ENCODE results near the gene TPD52L1. TPM values are rescaled to one million over a fixed set of nuclear protein-coding genes. Genes with fewer than 3 reads are reported as not detected.

TPD52L1 gene
- total and polyA plus RNA-seq, 2 of the 13 experiments (the other 11 are each of a cell fraction or from before 2014, with no cell fraction given), result 0.49 to 0.53 TPM

DNA sequence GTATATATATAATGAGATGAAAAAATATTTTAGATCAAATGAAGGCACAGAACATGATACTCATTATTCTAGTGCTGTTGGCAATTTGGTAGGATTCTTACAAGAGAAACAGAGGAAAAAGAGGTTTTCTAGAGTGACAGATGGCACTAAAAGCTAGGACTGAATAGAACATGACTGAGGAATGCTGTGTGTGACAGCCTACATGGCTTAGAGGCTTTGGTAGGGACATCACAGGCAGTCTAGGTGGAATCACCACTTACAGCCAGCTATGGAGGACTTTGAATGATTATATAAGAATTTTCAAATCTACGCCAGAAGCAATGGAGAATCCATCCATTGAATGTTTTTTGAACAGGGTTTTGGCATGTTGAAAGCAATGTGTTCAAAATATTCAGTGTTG lies 52.8 kb downstream of the TPD52L1 start (continued):
- TF ChIP-seq ZNF510 (CRISPR knock-in tag; IDR thresholded peaks at IDR 0.05; ENCODE audit: low read depth), result no peak
- no peak for TF ChIP-seq MAFK (conservative IDR thresholded peaks at IDR 0.05 in 1 of 2, IDR thresholded peaks at IDR 0.05 in 1 of 2; ENCODE audit: low read length in 2 of 2)

DNA sequence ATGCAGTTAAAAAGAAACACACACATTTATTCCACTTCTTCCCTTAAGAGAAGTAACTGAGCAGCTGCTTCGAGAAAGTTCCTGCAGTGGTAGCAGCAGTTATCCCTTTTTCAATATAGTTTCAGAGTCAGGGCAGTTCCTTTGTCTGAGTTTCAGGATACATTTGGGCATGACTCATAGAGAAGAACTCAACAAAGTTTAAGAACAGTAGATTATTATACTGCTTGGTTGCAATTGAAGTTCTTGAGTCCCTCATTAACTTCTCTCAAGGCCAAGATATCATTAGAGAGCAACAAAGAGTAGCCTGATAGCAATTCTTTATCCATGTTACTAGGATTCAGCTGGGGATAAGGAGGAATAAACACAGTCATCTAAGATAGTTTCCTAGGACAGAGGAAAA lies 54.4 kb downstream of the TPD52L1 start:
- intact Hi-C loops (cut with micrococcal nuclease; ENCODE audit: unreplicated experiment) (no loop called here), in situ Hi-C loops (cut with HindIII; ENCODE audit: extremely low pct_ligation_motif_present, low pct_unique_long_range_greater_than_20kb) (no loop called here)
- ATAC-seq, result no peak
- Histone ChIP-seq H2AFZ (ENCODE audit: low read length) (no peak overlapping the region), H3K27me3 (ENCODE audit: control insufficient read depth in 1 of 2, insufficient read depth in 2 of 2, low read length in 2 of 2) (no peaks in the 10 kb centered on the region), H3K36me3 (replicated peaks in 1 of 2; ENCODE audit: control insufficient read depth in 1 of 2, insufficient read depth in 2 of 2, low read length in 2 of 2) (no peaks in the 10 kb centered on the region), H3K4me3 (replicated peaks in 1 of 3; ENCODE audit: insufficient read depth in 1 of 3, low read depth in 2 of 3, low read length in 3 of 3) (no peak overlapping the region), H3K4me1 (ENCODE audit: insufficient read depth, low read length) (no peaks in the 10 kb centered on the region), H3K9me3 (ENCODE audit: low read length) (no peaks in the 10 kb centered on the region), H4K20me1 (ENCODE audit: insufficient read depth, low read length) (no peaks in the 10 kb centered on the region), H3K27ac (ENCODE audit: extremely low read length, insufficient read depth, low read length) (no peak overlapping the region), H3K9ac (ENCODE audit: insufficient read depth, low read depth, low read length) (no peak overlapping the region), H3K79me2 (ENCODE audit: insufficient read depth, low read length) (no peaks in the 10 kb centered on the region), H3K4me2 (ENCODE audit: low read depth, low read length) (no peak overlapping the region)
- no TSS peak for BruUV-seq (replicated peaks)
- ChIA-PET CTCF (ENCODE audit: low intra/inter-chr PET ratio, low total read pairs) (no interaction called here), POLR2A (no interaction called here)
- WGBS (ENCODE audit: low lambda C conversion rate), result 0% methylated on average over 1 of the region's 1 CpG
- TF ChIP-seq FOXK1 (CRISPR knock-in tag; IDR thresholded peaks at IDR 0.05; ENCODE audit: borderline replicate concordance, low read depth) (no peak), GFI1 (CRISPR knock-in tag; IDR thresholded peaks at IDR 0.05; ENCODE audit: borderline replicate concordance) (no peak), ZNF563 (CRISPR knock-in tag; IDR thresholded peaks at IDR 0.05) (no peak), PITX1 (CRISPR knock-in tag; IDR thresholded peaks at IDR 0.05) (no peak), HOXA9 (CRISPR knock-in tag; IDR thresholded peaks at IDR 0.05; ENCODE audit: borderline replicate concordance) (no peak), MAFG (CRISPR knock-in tag; IDR thresholded peaks at IDR 0.05) (no peak), ZBTB7A (CRISPR knock-in tag; IDR thresholded peaks at IDR 0.05) (no peak), ELF1 (CRISPR knock-in tag; IDR thresholded peaks at IDR 0.05) (no peak), ASH2L (IDR thresholded peaks at IDR 0.05; ENCODE audit: insufficient read length, low read depth, low read length) (no peak), MIXL1 (CRISPR knock-in tag; IDR thresholded peaks at IDR 0.05) (no peak), ZNF451 (CRISPR knock-in tag; IDR thresholded peaks at IDR 0.05) (no peak), KDM2A (CRISPR knock-in tag; IDR thresholded peaks at IDR 0.05; ENCODE audit: borderline replicate concordance, low read depth) (no peak)
- TF ChIP-seq, protein P1, sequence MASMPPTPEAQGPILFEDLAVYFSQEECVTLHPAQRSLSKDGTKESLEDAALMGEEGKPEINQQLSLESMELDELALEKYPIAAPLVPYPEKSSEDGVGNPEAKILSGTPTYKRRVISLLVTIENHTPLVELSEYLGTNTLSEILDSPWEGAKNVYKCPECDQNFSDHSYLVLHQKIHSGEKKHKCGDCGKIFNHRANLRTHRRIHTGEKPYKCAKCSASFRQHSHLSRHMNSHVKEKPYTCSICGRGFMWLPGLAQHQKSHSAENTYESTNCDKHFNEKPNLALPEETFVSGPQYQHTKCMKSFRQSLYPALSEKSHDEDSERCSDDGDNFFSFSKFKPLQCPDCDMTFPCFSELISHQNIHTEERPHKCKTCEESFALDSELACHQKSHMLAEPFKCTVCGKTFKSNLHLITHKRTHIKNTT (CRISPR knock-in tag; IDR thresholded peaks at IDR 0.05), result no peak
- TF ChIP-seq, protein P2, sequence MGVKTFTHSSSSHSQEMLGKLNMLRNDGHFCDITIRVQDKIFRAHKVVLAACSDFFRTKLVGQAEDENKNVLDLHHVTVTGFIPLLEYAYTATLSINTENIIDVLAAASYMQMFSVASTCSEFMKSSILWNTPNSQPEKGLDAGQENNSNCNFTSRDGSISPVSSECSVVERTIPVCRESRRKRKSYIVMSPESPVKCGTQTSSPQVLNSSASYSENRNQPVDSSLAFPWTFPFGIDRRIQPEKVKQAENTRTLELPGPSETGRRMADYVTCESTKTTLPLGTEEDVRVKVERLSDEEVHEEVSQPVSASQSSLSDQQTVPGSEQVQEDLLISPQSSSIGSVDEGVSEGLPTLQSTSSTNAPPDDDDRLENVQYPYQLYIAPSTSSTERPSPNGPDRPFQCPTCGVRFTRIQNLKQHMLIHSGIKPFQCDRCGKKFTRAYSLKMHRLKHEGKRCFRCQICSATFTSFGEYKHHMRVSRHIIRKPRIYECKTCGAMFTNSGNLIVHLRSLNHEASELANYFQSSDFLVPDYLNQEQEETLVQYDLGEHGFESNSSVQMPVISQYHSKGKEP (CRISPR knock-in tag; IDR thresholded peaks at IDR 0.05), result no peak
- TF ChIP-seq, protein P3, sequence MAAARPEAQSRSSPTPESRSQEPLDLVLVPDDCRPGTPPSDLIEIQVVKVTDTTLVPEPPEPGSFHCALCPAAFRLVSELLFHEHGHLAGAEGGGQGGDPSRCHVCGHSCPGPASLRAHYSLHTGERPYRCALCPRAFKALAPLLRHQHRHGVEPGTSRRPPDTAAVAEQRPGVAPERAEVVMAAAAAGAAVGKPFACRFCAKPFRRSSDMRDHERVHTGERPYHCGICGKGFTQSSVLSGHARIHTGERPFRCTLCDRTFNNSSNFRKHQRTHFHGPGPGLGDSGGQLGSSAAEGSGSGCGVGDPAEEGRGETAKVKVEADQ (CRISPR knock-in tag; IDR thresholded peaks at IDR 0.05; ENCODE audit: borderline replicate concordance), result no peak
- FAIRE-seq, result no peak
- DNase-seq (ENCODE audit: low spot score), result no peak
